NCI-H2029 treated with DMSO at 0.1 percent for 48 hours (cell line): Measurements from ENCODE around the gene ANKRD13B.
A peak's percentile ranks its signal among the peaks of the same experiment; 100 is the strongest.
"Not testable (repeated sequence)": the region's sequence is repeated elsewhere in the genome, so short reads cannot be mapped to it uniquely, and the experiment has no call there.

ENCODE experiments used
- DNase-seq: peaks from one replicate; lab custom pipeline; 2025; lab: John Stamatoyannopoulos, UW

ANKRD13B gene

GRCh38 chr17:29592850-29593551, at the start of gene ANKRD13B:
Gene ANKRD13B, plus strand, starts transcription at chr17:29593132. Its CDS starts 490 bp downstream, at chr17:29593622.
- DNase-seq, result no peak

- no peak for DNase-seq
Observed at GRCh38 chr17:29544066-29544465, 48.9 kb upstream of the ANKRD13B start.

- DNase-seq, result no peak
Observed at GRCh38 chr17:29546085-29546484, 46.8 kb upstream of the ANKRD13B start.

GRCh38 chr17:29546830-29547229, 46.1 kb upstream of the ANKRD13B start:
- DNase-seq, result no peak

GRCh38 chr17:29549177-29549923, 43.6 kb upstream of the ANKRD13B start:
- peak; percentile 9 for DNase-seq

- DNase-seq, result no peak
Observed at GRCh38 chr17:29555840-29556239, 37.1 kb upstream of the ANKRD13B start.

GRCh38 chr17:29557085-29557738, 35.7 kb upstream of the ANKRD13B start:
- DNase-seq, result no peak

GRCh38 chr17:29557739-29558116, 35.2 kb upstream of the ANKRD13B start:
- no peak for DNase-seq

- not testable (repeated sequence) for DNase-seq
Observed at GRCh38 chr17:29558139-29558538, 34.8 kb upstream of the ANKRD13B start.

GRCh38 chr17:29559640-29560039, 33.3 kb upstream of the ANKRD13B start:
- no peak for DNase-seq

- DNase-seq, result no peak
Observed at GRCh38 chr17:29560316-29560715, 32.6 kb upstream of the ANKRD13B start.

- DNase-seq, result no peak
Observed at GRCh38 chr17:29561554-29562517, 31.1 kb upstream of the ANKRD13B start.

- no peak for DNase-seq
Observed at GRCh38 chr17:29562615-29563014, 30.3 kb upstream of the ANKRD13B start.

- DNase-seq, result no peak
Observed at GRCh38 chr17:29563816-29564215, 29.1 kb upstream of the ANKRD13B start.

- DNase-seq, result peak; percentile 54
Observed at GRCh38 chr17:29565643-29566472, 27.1 kb upstream of the ANKRD13B start.

GRCh38 chr17:29566473-29567303, 26.2 kb upstream of the ANKRD13B start, which contains the start of gene ABHD15:
Gene ABHD15, minus strand, starts transcription at chr17:29567037. Its CDS starts 71 bp downstream, at chr17:29566966.
- no peak for DNase-seq

GRCh38 chr17:29567304-29567553, 25.7 kb upstream of the ANKRD13B start:
- no peak for DNase-seq

- DNase-seq, result no peak
Observed at GRCh38 chr17:29567554-29568330, 25.2 kb upstream of the ANKRD13B start.
